GM18907 (cell line): ENCODE data around the gene ANKRD24.
"Not testable (repeated sequence)": the region's sequence is repeated elsewhere in the genome, so short reads cannot be mapped to it uniquely, and the experiment has no call there.

Experiments
- ATAC-seq: cut with Tn5 transposase; IDR thresholded peaks from one replicate; pipeline ENCODE4 v1.9.1; 2021; ENCODE audit warnings: mild to moderate bottlenecking, moderate library complexity; ENCODE audit not compliant: unreplicated experiment

ANKRD24 gene

DNA sequence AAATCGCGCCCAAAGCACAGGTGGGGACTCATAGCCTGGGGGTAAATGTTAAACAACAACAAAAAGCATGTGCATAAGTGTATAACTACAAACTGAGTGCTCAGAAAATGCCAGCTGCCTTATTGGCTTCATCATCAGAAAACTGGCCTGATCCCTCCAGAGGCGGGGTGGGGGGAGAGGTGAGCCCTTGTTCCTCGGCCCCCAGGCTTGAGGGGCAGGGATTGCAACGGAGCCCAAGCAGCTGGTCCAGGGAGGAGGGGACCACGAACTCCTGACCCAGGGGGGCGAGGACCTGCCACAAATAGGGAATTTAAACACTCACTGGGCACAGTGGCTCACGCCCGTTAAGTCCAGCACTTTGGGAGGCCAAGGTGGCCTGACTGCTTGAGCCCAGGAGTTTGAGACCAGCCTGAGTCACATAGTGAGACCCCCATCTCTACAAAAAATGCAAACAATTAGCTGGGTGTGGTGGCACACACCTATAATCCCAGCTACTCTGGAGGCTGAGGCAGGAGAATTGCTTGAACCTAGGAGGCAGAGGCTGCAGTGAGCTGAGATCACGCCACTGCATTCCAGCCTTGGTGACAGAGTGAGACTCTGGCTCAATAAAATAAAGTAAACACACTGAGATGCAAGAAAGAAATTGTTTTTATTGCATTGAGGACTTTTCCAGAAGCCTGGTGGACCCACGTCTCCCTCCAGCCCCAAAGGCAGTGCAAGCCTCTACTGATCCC, 8.8 kb upstream of the ANKRD24 start:
- ATAC-seq = no peak

DNA sequence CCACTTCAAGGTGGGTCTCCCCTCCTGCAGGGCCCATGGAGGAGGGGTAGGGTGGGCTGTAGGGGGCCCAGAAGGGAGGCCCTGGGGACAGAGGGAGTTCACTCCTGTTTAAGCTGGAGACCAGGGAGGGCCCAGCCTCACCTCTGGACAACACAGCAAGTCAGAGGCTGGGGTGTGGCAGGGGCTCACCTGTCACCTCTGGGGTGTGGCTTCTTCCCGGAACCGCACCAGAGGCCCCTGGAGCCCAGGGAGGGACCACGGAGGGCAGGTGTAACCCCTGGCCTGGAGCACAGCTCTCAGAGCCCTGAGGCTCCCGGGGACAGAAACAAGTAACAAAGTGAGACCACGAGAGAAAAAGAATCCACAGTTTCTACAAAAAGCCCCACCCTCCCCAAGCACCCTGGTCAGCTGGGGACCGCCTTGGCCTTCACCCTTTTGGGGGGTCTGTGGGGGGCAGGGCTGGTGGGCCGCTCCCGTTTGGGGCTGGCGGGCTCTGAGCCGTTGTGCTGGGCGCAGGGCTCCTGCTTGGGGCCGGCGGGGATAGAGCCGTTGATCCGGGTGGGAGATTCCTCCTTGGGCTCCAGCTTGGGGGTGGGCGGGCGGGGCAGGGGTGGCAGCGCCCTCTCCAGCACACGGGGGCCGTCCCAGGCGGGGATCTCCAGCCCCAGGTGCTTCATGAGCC, 8.1 kb upstream of the ANKRD24 start:
- no peak for ATAC-seq

DNA sequence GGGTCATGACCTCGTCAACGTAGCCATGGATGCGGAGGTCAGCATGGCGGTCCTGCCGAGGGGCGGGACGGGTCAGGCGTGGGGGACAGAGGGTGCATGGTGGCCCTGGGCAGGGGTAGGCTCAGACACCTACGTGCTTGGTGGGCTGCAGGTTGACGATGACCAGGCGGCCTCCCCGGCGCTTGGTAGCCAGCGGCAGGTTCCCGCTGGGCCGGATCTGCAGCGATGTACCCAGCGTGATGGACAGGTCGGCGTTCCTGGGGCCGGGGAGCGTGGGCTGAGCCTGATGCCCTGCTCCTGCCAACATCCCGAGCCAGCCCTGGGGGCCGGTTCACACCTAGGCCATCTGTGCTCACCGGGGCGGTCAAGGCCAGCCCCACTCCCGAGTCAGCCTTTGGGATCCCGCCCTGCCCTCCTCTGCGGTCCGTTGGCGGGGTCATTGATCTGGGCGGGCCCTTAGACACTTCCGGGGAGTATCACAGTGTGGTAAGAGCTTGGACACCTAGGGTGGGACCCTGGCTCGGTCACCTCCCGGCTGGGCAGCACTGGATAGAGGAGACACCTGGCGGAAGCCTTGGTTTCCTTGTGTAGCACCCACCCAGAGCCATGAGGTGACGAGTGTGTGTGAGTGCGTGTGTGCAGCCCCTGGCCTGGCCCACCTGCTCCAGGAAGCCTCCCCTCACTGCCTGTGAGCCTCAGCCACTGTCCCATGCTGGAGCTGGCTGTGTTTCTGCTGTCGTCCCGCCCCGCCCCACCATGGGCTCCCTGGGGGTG, 7.4 kb upstream of the ANKRD24 start:
- no peak for ATAC-seq

DNA sequence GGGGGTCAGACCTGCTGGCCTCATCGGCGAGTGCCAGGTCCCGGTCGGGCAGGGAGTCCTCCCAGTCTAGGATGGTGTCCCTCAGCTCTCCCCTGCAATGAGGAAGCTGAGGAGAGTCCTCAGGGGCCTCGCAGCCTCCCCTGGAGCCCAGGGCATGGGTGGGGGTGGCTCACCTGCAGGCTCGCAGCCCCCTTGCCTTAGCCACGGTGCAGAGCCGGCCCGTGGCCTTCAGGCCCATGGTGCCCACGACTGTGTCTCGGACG, 6.9 kb upstream of the ANKRD24 start:
- no peak for ATAC-seq

DNA sequence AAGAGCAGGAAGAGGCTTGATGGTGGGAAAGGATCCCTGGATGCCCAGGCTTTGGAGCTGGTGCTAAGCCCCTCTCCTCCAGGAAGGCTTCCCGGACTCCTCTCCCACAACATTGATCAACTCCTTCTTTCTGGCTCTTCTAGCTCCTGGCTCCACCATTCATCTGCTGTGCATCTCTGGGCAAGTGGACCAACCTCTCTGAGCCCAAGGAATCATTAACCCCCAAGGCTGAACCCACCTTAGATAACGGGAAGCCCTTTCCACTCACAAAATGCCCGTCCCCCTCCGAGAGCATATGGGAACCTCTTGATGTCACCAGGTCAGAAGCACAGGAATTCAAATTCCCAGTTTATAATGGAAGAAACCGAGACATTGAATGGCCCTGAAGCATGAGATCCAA, 5.3 kb upstream of the ANKRD24 start:
- no peak for ATAC-seq

DNA sequence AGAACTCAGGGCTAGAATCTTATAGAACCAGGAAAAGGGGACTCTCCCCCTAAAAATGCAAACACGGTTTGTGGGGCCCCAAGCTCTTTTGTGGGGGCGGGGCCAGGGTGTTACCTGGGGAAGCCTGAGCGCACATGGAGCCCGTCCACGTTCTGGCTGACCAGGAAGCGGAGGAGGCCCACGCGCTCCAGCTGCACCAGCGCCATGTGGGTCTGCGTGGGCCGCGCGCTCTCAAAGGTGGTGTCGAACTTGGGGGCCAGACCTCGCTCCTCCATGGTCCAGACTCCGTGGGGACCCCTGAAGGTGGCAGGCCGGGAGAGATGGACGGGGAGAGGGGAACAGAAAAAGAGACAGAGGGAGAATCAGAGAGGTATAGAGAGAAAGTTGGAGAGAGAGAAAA, 3.5 kb upstream of the ANKRD24 start:
- ATAC-seq = no peak

DNA sequence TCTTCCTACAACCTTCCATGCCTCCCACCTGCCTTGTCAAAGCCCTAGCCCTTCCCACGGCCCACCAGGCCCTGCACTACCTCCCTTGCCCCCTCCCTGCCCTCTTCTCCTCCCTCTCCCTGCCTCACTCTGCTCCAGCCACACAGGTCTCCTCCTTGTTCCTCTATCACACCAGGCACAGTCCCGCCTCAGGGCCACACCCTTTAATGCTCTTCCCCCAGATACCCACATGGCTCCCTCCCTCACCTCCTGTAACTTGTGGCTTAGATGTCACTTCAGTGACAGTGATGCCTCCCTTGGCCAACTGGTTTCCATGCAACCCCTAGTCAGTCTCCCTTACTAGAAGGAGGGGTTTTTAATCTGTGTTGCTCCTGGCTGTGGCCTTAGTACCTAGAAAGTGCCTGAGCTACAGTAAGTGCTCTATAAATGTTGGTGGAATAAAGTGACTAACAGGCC, 1.4 kb upstream of the ANKRD24 start:
- ATAC-seq = no peak

DNA sequence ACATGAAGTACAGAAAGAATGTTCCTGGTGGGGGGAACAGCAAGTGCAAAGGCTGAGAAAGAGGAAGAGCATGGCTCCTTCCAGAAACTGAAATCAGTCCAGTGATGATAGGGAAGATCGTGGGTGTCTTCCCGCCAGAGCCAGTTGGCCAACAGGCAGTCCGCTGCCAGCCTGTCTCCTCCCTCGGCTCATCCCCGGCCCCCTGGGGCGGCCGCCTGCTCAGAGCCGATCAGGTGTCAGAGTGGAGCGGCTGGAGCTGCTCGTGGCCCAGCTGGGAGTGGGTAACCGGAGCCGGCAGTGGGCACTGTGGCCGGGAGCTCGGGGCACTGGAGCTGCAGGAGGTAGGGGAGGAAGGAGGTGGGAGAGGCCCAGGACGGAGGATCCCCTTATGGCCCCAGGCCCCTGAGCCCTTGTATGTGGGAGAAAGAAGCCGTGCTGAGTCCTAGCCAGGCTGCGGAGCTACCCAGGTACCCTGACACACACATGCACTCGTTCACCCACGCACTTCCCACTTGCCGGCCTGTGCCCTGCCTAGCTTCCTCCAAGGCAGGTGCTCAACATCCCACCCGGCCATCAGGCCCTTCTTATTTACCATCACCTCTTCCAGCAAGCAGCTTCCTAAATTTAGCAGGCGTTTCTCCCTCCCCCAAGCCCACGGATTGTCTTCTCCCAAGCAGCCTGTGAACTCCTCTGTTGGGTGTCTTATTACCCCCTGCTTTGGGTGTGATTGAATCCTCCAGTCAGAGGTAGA, 1.7 kb downstream of the ANKRD24 start:
- no peak for ATAC-seq

DNA sequence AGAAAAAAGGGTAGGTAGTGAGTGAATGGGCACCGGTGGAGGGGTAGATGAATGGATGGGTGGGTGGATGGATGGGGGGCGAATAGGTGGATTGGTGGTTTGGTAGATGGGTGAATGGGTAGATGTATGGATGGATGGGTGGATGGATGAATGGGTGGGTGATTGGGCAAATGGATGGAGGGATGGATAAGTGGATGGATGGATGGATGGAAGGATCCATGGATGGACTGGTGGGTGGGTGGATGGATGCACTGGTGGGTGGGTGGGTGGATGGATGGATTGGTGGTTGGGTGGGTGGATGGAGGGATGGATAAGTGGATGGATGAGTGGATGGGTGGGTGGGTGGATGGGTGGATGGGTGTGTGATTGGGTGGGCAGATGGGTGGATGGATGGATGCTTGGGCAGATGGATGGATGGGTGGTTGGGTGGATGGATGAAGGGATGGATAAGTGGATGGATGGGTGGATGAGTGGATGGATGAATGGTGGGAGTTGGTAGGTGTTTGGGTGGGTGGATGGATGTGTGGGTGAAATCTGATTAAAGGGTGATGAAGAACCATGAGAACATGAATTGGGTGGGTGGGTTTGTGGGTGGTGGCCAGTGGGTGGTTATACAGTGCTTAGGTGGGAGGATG, 2.3 kb downstream of the ANKRD24 start:
- no peak for ATAC-seq

DNA sequence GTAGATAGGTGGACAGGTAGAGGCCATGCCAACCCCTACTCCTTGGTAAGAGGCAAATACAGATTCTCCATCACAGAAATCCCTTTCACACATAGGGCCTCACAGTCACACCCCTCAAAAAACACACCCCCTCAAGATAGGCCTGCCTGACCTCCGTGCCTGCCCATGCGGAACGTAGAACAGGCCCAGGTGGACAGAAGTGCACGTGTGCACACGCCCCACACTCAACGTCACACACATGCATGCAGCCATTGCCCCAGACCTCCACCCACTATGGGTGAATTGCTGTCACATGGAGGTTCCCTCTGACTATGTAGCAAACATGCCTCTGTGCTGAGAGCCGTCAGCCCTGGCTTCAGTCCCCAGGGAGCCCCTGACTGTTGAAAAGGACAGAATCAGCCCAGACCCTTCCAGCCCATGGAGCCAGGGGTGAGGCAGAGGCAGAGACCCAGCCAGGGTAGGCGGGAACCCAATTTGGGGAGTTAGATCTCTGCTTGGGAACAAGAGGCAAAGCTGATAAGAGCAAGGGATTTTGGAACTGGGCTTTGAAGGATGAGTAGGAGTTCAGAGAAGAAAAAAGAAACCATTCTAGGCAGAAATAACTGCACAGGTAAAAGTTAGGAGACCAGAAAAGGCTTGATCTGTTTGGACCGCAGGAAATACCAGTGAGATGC, 3.1 kb downstream of the ANKRD24 start:
- no peak for ATAC-seq

DNA sequence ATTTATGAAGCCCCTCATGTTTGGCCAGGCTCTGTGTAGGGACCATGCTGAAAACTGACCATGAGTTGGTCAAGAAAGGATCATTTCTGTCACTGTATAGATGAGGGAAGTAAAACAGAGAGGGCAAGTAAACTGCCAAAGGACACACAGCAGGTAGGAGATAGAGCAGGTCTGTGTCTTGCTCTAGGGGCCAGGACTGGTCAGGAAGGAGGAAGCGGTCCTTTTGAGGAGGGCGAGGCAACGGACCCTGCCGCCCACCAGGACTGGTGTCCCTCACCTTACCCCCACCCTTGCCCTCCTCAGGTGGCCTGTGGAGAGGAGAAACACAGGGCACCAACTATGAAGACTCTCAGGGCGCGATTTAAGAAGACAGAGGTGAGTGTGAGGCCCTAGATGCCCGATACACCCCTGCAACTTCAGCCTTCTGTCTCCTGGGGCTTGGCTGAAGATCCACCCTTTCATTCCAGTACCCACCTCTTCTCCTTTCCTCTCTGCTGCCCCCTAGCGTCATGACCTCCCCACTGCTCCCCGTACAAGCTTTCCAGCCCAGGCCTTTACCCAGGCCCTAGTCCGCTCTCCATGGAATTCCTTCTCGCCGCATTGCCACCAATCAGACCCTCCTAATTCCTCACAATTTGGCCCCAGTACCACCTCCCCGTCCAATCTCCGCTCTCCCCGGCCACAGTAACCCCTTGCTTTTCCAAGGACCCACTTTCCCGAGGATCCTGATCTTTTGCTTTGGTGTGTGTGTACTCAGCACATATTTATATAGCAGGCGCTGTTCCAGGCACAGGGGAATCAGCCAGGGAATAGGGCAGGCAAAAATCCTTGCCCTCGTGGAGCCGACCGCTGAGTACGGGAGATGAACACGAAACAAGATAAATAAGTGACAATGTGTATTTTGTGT, 3.9 kb downstream of the ANKRD24 start:
- ATAC-seq = no peak

DNA sequence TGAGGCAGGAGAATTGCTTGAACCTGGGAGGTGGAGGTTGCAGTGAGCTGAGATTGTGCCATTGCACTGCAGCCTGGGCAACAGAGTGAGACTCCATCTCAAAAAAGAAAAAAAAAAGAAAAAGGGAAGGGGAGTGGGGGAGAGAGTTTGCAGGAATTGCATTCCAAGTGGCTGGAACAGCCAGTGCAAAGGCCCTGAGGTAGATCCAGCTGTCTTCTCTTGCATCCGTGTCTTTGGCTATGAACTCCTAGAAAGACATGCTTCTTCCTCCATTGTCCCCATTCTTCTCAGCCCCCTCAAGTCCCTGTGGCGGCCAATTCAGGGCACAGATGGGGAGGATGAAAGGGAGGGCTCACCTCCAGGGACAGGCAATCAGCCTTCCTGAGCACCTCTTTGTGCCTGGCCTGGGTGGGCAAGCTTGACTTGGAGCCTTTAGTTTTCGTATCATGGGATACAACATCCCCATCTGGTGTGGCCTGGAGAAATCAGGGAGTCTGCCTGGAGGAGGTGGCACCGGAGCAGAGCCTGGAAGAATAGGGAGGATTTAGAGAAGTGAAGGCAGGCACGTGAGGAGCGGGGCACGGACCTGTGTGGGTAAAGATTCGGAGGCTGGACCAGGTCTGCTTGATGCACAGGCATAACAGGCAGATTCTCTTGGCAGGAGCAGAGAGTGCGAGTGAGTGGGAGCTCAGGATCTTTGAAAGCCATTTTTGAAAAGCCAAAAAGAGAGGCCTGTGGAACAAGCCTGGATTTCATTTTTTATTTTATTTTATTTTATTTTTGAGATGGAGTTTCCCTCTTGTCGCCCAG, 5.0 kb downstream of the ANKRD24 start:
- no peak for ATAC-seq

DNA sequence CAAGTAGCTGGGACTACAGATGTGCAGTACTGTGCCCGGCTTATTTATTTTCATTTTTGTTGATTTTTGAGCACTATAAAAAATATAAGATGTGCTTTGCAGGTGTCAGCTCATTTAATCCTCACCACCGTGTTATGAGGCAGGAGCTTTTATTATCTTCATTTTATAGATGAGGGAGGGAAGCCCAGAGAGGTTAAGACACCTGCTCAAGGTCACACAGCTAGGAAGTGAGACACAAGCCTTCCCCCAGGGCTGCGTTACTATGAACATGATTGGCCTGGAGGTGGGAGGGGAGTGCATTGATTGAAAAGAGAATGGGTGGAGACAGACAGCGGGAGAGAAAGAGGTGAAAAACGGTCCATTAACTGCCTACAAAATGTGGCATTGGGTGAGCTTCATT, 7.2 kb downstream of the ANKRD24 start:
- ATAC-seq = no peak

DNA sequence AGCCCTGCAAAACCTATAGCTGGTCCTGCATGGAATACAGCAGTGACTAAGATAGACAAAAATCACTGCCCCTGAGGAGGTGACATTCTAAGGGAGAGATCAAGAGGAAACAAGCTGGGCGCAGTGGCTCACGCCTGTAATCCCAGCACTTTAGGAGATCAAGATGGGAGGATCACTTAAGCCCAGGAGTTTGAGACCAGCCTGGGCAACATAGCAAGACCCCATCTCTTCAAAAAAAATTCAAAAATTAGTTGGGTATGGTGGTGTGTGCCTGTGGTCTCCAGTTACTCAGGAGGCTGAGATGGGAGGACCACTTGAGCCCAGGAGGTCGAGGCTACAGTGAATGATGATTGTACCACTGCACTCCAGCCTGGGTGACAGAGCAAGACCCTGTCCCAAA, 10.0 kb downstream of the ANKRD24 start:
- not testable (repeated sequence) for ATAC-seq

DNA sequence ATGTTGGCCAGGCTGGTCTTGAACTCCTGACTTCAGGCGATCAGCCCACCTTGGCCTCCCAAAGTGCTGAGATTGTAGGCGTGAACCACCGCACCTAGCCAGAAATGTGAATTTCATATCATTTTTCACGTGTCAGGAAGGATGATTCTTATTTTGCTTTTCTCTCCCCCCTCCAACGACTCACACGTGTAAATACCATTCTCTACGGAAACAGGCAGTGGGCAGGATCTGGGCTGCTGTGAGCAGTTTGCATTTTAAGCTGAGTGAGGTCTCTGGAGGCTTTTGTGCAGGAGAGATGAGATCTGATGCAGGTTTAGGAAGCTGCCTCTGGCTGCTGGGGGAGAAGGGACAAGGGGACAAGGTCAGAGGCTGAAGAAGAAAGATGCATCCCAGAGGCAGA, 11.9 kb downstream of the ANKRD24 start:
- ATAC-seq = no peak

DNA sequence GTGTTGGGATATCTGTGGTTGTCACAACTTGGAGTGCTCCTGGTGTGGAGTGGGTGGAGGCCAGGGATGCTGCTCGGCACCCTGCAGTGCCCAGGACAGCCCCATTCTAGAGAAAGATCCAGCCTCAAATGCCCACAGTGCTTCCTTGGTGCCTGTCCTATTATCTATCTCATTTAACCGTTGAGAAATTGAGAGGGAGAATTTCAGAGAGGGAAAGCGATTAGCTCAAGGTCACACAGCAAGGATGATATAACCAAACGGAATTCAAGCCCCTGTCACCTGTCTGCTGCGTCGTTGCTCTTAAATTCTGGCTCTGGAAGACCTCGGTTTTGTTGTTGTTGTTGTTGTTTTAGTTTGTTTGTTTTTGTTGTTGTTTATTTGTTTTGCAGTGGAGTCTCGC, 13.5 kb downstream of the ANKRD24 start:
- no peak for ATAC-seq

DNA sequence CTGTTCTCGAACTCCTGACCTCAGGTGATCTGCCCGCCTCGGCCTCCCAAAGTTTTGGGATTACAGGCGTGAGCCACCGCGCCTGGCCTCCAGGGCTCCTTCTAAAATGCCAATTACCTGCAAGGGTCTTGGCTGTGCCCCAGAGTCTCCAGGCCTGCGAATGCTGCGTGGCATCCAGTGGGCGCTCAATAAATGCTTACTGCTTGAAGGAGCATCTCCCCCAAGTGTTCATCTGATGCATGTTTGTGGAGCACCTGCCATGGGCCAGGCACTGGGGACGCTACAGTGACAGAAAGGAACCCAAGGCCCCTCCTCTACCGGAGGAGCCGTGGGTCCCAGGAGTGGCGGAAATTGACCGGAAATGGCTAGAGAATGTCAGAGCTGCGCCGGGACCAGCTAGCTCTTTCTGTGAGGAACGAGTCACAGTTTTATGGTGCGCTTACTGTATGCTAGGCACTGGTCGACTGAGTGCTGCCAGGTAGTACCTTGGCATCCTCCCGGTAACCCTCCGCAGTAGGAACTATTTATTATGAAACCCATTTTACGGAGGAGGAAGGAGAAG, 14.2 kb downstream of the ANKRD24 start:
- no peak for ATAC-seq

DNA sequence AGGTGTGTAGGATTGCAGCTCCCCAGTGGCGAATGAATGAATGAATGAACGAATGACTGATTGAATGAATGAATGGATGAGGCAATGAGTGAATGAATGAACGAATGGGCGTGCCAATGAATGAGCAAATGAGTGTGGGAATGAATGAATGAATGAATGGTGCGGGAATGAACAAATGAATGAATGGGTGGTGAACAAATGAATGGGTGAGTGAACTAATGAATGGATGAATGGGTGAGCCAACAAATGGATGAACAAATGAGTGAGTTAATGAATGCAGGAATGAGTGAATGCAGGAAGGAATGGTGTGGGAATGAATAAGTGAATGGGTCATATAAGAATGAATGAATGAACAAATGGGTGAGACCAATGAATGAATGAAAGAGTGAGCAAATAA, 14.7 kb downstream of the ANKRD24 start:
- ATAC-seq = no peak
